Endothelial cell of hepatic sinusoid (primary cell): ENCODE results near the gene ACSM3.
"Not testable (repeated sequence)": the region's sequence is repeated elsewhere in the genome, so short reads cannot be mapped to it uniquely, and the experiment has no call there.

Experiments used
- in situ Hi-C: cut with HindIII; loops from 2 replicates; pipeline ENCODE4 v1.10.0; 2017; ENCODE audit warnings: low sequenced_read_pairs

ACSM3 gene

GRCh38 chr16:20803561-20804214 is 39.9 kb downstream of the ACSM3 start:
- in situ Hi-C loops = no loop called here

GRCh38 chr16:20805684-20806167 is 41.9 kb downstream of the ACSM3 start:
- in situ Hi-C loops = not testable (repeated sequence)

- in situ Hi-C loops = no loop called here
Observed at GRCh38 chr16:20806168-20807050, 42.6 kb downstream of the ACSM3 start, which contains the start of the genes ERI2 and REXO5. Gene ERI2 (minus strand): TSS chr16:20806472. CDS start chr16:20806430, 42 bp downstream. Gene REXO5 (plus strand): TSS chr16:20806527. CDS start chr16:20806954, 427 bp downstream.

GRCh38 chr16:20807862-20808261 is 44.0 kb downstream of the ACSM3 start:
- in situ Hi-C loops = no loop called here

- in situ Hi-C loops = no loop called here
Observed at GRCh38 chr16:20811889-20812439, 48.1 kb downstream of the ACSM3 start.

- in situ Hi-C loops = no loop called here
Observed at GRCh38 chr16:20812510-20812909, 48.7 kb downstream of the ACSM3 start.

GRCh38 chr16:20814784-20815183 is 51.0 kb downstream of the ACSM3 start:
- in situ Hi-C loops = no loop called here

GRCh38 chr16:20818929-20819585 is 55.2 kb downstream of the ACSM3 start:
- in situ Hi-C loops = no loop called here

- in situ Hi-C loops = no loop called here
Observed at GRCh38 chr16:20821682-20822081, 57.9 kb downstream of the ACSM3 start.

- in situ Hi-C loops = no loop called here
Observed at GRCh38 chr16:20822521-20823325, 58.9 kb downstream of the ACSM3 start.

GRCh38 chr16:20826039-20826566 is 62.3 kb downstream of the ACSM3 start:
- in situ Hi-C loops = loop anchor here (5.0 kb wide), 1 partner anchor 39 kb away; no protein-coding TSS in a partner anchor

- in situ Hi-C loops = loop anchor here (5.0 kb wide), 1 partner anchor 42 kb away; no protein-coding TSS in a partner anchor
Observed at GRCh38 chr16:20829536-20829935, 65.7 kb downstream of the ACSM3 start.

- in situ Hi-C loops = no loop called here
Observed at GRCh38 chr16:20830372-20830771, 66.6 kb downstream of the ACSM3 start.

GRCh38 chr16:20833086-20833485 is 69.3 kb downstream of the ACSM3 start:
- in situ Hi-C loops = no loop called here

- in situ Hi-C loops = no loop called here
Observed at GRCh38 chr16:20838240-20838639, 74.4 kb downstream of the ACSM3 start.

- in situ Hi-C loops = no loop called here
Observed at GRCh38 chr16:20839504-20839903, 75.7 kb downstream of the ACSM3 start.

- in situ Hi-C loops = loop anchor here (10.0 kb wide), 1 partner anchor 241 kb away; no protein-coding TSS in a partner anchor
Observed at GRCh38 chr16:20844054-20844453, 80.2 kb downstream of the ACSM3 start.

- in situ Hi-C loops = loop anchor here (10.0 kb wide), 1 partner anchor 240 kb away; no protein-coding TSS in a partner anchor
Observed at GRCh38 chr16:20844588-20844987, 80.8 kb downstream of the ACSM3 start.

- in situ Hi-C loops = loop anchor here (5.0 to 10.0 kb wide), 2 partner anchors 61 to 239 kb away; no protein-coding TSS in a partner anchor
Observed at GRCh38 chr16:20846030-20846429, 82.2 kb downstream of the ACSM3 start.
